HuH-7 (cell line): ENCODE results near the gene PXDN.

ENCODE experiments used
- DNase-seq: peaks from one replicate; pipeline ENCODE4 v3.0.0; 2011; ENCODE audit warnings: low spot score

Gene PXDN

DNA sequence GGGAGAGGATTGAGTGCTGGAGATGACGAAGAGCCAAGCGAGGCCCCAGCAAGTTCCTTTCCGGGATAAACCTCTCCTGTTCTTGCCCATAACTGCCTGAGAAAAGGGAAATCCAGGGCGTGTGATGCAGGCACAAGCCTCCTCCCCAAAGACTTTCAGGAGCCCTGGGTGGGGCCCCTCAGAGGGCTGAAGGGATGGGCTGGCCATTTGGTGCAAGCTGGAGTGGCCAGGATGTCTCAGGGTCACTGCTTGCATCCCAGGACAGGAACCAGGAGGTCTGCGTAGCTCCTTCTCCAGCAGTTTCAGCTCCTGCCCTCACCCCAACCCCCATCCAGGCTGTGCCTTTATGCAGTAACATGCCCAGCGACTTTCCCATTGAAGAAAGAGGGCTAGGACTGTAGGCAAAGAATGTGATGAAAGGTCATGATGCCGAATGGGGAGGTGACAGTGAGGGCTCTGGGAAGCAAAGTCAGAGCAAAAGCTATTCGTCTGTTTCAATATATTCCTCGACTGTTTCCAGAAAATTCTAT is 80.2 kb downstream of the PXDN start:
- no peak for DNase-seq

- no peak for DNase-seq
These were observed 80.7 kb downstream of the PXDN start for GRCh38 chr2:1663621-1664020.

- DNase-seq, result no peak
These were observed 81.6 kb downstream of the PXDN start for GRCh38 chr2:1662606-1663180.

DNA sequence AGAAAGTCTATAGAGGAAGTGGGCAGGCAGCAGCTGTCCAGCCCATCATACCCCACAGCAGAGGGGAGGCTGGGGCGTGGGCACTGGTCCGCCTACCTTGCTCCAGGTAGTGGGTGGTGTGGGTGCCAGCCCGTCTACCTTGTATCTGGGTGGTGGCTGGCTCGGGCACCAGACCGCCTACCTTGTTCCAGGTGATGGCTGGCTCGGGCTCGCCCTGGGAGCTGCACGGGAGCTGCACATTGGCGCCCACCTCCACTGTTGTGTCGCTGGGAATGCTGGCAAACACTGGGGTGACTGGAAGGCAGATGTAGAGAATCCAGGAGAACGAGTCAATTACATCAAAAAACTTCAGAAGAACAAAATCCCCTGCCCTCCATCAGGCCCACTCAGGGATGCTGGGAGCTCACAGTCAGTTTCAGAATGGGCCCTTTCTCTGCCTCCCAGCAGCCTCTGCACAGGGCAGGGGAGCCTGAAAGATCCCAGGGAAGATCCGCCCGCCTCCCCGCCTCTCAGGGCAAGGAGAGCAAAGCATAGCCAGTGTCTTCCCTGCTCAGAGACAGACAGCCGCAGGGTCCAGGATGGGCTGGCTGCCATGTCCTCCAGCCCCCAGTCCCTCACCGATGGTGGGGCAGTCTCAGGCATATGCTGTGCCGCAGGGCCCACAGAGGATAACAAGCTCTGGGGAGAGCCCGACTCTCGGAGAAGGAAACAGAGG is 82.3 kb downstream of the PXDN start:
- no peak for DNase-seq

- DNase-seq, result no peak
These were observed 83.4 kb downstream of the PXDN start for GRCh38 chr2:1660656-1661640.

GRCh38 chr2:1659951-1660565 is 84.3 kb downstream of the PXDN start:
- no peak for DNase-seq

- no peak for DNase-seq
These were observed 85.7 kb downstream of the PXDN start for GRCh38 chr2:1658394-1659151.

- no peak for DNase-seq
These were observed 87.1 kb downstream of the PXDN start for GRCh38 chr2:1656961-1657841.

DNA sequence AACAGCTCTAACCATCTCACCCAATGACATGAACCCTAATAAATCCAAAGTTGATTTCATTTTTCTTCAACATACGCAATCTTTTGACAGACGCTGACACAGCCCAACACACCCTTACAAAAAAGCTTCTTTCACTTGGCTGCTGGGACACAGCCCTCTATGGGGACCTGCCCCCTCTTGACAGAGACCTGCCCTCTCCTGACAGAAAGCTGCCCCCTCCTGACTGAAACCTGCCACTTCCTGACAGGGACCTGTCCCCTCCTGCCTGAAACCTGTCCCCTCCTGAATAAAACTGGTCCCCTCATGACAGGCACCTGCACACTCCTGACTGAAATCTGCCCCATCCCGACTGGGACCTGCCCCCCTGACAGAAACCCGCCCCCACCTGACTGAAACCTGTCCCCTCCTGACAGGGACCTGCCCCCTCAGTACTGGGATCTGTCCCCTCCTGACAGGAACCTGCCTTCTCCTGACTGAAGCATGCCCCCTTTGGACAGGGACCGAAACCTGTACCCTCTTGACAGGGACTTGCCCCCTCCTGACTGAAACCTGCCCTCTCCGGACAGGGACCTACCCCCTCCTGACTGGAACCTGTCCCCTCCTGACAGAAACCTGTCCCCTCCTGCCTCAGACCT is 87.9 kb downstream of the PXDN start:
- DNase-seq, result no peak

DNA sequence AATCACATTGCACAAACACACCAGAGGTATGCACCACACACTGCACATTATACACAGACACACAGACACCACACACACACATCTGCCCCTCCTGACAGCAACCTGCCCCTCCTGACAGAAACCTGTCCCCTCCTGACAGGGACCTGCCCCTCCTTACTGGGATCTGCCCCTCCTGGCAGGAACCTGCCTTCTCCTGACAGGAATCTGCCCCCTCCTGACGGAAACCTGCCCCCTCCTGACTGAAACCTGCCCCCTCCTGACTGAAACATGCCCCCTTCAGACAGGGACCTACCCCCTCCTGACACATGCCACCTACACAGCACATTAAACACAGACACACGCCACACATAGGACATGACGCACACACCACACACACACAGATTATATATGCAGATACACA is 88.9 kb downstream of the PXDN start:
- DNase-seq, result no peak

GRCh38 chr2:1654696-1655374 is 89.5 kb downstream of the PXDN start:
- DNase-seq, result no peak

GRCh38 chr2:1653956-1654695 is 90.2 kb downstream of the PXDN start:
- DNase-seq, result no peak

GRCh38 chr2:1652034-1652790 is 92.1 kb downstream of the PXDN start:
- no peak for DNase-seq

DNA sequence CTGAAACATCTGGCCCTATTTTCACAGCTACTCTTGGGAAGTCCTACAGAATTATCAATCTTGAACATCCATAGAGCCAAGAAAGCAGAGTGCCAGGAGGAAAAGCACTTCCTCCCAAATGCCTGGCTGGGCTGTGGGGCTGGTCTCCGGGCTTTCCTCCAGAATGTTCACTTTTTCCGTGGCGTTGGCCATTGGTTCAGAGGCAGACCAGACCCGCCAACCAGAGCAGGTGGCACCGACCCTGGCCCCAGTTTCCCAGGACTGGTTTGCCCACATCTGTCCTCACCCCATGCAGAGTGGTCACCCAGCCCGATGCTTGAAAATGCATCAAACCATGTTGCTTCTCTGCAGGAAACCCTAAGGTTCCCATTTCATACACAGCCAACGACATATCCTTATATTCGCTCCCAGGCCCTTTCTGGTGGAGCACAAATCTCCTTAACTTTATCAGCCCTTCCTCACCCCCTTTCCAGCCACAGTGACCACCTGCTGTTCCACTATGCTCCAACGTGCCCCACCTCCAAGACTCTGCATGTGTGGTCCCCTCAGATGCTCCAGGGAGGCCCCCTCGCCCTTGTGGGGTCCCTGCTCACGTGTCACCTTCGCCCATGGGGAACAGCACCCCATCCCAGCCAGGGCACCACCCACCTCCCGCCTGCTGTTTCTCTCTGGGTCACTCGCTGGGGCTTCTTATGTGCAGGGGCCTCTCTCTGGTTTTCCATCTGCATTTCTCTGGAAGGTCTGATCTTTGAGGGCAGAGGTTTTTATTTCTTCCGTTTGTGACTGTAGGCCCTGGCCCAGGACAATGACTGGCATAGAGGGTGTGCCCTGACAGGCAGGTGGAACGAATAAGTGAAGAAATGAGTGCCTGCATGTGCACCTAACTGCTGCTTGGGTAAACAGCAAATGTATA is 92.9 kb downstream of the PXDN start:
- DNase-seq, result no peak

DNA sequence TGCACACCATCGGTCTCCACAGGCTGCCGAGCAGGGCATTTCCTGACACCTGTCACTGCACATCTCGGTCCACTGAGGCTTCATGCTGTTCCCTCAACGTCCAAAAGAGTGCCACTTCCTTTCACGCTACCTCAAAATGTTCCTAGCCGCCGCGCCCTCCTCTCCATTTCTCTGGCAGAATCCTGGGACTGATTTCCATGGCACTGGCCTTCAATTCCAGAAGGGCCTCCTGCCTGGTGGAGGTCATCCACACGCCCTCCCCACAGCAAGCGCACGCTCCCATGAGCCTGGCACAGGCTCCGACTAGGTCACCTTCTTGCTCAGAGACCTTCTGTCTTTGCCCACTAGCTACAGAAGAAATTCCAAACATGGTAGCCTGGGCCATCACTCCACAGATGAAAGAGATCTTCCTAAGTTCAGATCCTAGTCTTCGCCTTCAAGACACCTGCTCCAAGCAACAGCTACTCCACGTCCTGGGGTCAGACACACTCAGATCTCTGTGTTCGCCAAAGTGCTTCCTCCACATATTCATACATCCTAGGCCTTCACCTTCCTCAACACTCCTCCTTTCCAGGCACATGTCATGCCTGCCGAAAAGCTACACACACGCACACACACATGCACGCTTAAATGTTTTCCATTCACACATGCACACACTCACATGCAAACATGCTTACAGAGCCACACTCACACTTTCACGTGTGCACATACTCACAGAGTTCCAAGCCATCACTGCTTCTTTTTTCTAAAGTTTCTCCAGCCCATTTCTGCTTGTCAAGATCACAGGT is 94.0 kb downstream of the PXDN start:
- no peak for DNase-seq
